ENCODE results near the gene ASB18. TPM values are rescaled to one million over a fixed set of nuclear protein-coding genes. Genes with fewer than 3 reads are reported as not detected.

The ASB18 gene
- total RNA-seq, 1 experiment from 2014 or later = not detected

DNA sequence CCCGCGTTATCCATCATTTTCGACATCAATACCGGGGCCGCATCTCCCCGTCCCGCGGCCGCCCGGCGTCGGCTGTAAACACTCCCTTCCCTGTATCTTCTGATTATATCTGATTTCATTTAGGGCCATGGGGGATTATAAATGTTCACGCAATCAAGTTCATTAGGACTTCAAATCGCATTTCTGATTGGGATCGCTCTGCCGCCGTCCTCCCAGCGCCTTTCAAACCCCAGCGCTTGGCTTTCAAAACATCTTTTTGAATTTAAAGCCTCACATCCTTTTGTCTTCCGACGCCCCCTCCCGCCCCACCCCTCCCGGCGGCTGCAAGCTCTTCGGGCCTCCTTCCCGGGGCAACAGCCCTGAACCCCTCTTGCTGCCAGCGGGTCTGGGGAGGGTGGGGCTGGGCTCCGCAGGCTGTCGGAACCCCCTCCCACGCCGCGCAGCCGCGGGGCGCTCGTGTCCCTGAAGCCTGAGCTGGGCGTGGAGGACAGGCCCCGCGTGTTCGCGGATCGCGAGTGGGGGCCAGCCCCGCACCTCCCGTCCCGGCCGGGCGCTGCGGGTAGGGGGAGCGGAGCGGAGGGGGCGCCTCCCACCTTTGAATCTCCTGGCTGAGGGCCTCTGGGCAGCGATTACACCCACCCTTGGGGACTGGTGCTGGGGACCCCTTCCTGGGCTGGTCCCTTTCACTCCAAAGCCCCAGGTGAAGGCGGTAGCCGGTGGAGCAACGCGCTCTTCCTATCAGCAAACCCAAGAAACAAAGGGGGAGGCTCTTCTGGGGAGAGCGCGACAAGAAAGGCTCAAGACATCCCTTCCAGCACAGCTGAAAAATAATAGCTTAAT is 84.8 kb downstream of the ASB18 start:
- peaks cover 52% of the 10 kb centered on the region for H3K27me3 Mint-ChIP-seq (ENCODE audit: low read depth)
- peak overlapping the region; percentile 76 for H3K4me3 Mint-ChIP-seq
- ATAC-seq (no peak; the same call in 1 of the 2 replicates), DNase-seq (ENCODE audit: low spot score) (peak; percentile 30)
- ChIA-PET CTCF (interaction anchor here (0.6 to 3.9 kb wide), 20 partner anchors 11 to 433 kb away, joined by 3 to 41 read pairs (median 10); partner anchors contain the start of gene GBX2), POLR2A (no interaction called here)
- no peak overlapping the region for H3K27ac Mint-ChIP-seq
- H3K36me3 Mint-ChIP-seq = peaks cover 3% of the 10 kb centered on the region; the same call in 1 of the 2 replicates
- H3K4me1 Mint-ChIP-seq = peaks cover 38% of the 10 kb centered on the region
- peaks cover 12% of the 10 kb centered on the region for H3K9me3 Mint-ChIP-seq
- TF ChIP-seq FOXP1 (CRISPR knock-in tag; IDR thresholded peaks at IDR 0.05; ENCODE audit: borderline replicate concordance) (peak; percentile 70; the same call in 1 of the 2 replicates), SP1 (CRISPR knock-in tag; conservative IDR thresholded peaks at IDR 0.05) (peak; percentile 54; the same call in 1 of the 2 replicates), ZNF423 (CRISPR knock-in tag; IDR thresholded peaks at IDR 0.05) (peak; percentile 21; the same call in 1 of the 2 replicates), CREM (CRISPR knock-in tag; IDR thresholded peaks at IDR 0.05) (no peak), RORB (CRISPR knock-in tag; IDR thresholded peaks at IDR 0.05) (no peak), RELA (CRISPR knock-in tag; IDR thresholded peaks at IDR 0.05; ENCODE audit: borderline replicate concordance) (peak; percentile 23; the same call in 1 of the 2 replicates), ZNF219 (CRISPR knock-in tag; IDR thresholded peaks at IDR 0.05; ENCODE audit: borderline replicate concordance) (peak; percentile 95; the same call in 1 of the 2 replicates)

DNA sequence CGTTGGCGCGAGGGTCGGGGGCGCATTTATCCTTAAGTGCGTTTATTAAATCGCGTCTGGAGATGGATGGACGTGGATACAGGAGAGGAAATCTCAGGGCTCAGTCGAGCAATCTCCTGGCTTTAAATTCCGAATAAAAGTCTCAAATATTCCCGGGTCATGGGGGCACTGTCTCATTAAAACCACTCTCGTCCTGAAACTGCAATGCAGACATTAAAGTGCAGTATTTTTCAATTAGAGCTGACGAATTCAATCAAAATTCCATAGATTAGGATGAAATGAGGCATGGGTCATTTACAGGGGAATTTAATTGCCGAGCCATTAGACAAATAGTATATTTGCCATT is 85.3 kb downstream of the ASB18 start:
- no peak overlapping the region for H3K27ac Mint-ChIP-seq
- DNase-seq (ENCODE audit: low spot score) (no peak), ATAC-seq (no peak)
- peaks cover 58% of the 10 kb centered on the region for H3K27me3 Mint-ChIP-seq (ENCODE audit: low read depth)
- ChIA-PET CTCF (interaction anchor here (0.5 to 3.9 kb wide), 39 partner anchors 10 to 570 kb away, joined by 3 to 41 read pairs (median 5); partner anchors contain the start of gene GBX2), POLR2A (interaction anchor here (0.6 kb wide), 1 partner anchor 55 kb away, joined by 3 read pairs; no protein-coding TSS in a partner anchor)
- peaks cover 44% of the 10 kb centered on the region for H3K4me1 Mint-ChIP-seq
- peaks cover 1% of the 10 kb centered on the region; the same call in 1 of the 2 replicates for H3K36me3 Mint-ChIP-seq
- H3K9me3 Mint-ChIP-seq = peaks cover 6% of the 10 kb centered on the region
- TF ChIP-seq, protein P1, sequence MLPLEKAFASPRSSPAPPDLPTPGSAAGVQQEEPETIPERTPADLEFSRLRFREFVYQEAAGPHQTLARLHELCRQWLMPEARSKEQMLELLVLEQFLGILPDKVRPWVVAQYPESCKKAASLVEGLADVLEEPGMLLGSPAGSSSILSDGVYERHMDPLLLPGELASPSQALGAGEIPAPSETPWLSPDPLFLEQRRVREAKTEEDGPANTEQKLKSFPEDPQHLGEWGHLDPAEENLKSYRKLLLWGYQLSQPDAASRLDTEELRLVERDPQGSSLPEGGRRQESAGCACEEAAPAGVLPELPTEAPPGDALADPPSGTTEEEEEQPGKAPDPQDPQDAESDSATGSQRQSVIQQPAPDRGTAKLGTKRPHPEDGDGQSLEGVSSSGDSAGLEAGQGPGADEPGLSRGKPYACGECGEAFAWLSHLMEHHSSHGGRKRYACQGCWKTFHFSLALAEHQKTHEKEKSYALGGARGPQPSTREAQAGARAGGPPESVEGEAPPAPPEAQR (CRISPR knock-in tag; IDR thresholded peaks at IDR 0.05) = no peak
- TF ChIP-seq ZNF317 (CRISPR knock-in tag; IDR thresholded peaks at IDR 0.05; ENCODE audit: borderline replicate concordance, low read depth) = no peak
- TF ChIP-seq TEAD4 (CRISPR knock-in tag; IDR thresholded peaks at IDR 0.05) = no peak
- TF ChIP-seq JUN (CRISPR knock-in tag; IDR thresholded peaks at IDR 0.05) = no peak
- TF ChIP-seq, protein P2, sequence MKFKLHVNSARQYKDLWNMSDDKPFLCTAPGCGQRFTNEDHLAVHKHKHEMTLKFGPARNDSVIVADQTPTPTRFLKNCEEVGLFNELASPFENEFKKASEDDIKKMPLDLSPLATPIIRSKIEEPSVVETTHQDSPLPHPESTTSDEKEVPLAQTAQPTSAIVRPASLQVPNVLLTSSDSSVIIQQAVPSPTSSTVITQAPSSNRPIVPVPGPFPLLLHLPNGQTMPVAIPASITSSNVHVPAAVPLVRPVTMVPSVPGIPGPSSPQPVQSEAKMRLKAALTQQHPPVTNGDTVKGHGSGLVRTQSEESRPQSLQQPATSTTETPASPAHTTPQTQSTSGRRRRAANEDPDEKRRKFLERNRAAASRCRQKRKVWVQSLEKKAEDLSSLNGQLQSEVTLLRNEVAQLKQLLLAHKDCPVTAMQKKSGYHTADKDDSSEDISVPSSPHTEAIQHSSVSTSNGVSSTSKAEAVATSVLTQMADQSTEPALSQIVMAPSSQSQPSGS (CRISPR knock-in tag; IDR thresholded peaks at IDR 0.05; ENCODE audit: borderline replicate concordance, low read depth) = no peak
- no peak for TF ChIP-seq GTF2I (CRISPR knock-in tag; conservative IDR thresholded peaks at IDR 0.05)
- TF ChIP-seq, protein P3, sequence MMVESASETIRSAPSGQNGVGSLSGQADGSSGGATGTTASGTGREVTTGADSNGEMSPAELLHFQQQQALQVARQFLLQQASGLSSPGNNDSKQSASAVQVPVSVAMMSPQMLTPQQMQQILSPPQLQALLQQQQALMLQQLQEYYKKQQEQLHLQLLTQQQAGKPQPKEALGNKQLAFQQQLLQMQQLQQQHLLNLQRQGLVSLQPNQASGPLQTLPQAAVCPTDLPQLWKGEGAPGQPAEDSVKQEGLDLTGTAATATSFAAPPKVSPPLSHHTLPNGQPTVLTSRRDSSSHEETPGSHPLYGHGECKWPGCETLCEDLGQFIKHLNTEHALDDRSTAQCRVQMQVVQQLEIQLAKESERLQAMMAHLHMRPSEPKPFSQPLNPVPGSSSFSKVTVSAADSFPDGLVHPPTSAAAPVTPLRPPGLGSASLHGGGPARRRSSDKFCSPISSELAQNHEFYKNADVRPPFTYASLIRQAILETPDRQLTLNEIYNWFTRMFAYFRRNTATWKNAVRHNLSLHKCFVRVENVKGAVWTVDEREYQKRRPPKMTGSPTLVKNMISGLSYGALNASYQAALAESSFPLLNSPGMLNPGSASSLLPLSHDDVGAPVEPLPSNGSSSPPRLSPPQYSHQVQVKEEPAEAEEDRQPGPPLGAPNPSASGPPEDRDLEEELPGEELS (CRISPR knock-in tag; IDR thresholded peaks at IDR 0.05) = no peak
- TF ChIP-seq EMX1 (CRISPR knock-in tag; IDR thresholded peaks at IDR 0.05) = no peak
- TF ChIP-seq, protein P4, sequence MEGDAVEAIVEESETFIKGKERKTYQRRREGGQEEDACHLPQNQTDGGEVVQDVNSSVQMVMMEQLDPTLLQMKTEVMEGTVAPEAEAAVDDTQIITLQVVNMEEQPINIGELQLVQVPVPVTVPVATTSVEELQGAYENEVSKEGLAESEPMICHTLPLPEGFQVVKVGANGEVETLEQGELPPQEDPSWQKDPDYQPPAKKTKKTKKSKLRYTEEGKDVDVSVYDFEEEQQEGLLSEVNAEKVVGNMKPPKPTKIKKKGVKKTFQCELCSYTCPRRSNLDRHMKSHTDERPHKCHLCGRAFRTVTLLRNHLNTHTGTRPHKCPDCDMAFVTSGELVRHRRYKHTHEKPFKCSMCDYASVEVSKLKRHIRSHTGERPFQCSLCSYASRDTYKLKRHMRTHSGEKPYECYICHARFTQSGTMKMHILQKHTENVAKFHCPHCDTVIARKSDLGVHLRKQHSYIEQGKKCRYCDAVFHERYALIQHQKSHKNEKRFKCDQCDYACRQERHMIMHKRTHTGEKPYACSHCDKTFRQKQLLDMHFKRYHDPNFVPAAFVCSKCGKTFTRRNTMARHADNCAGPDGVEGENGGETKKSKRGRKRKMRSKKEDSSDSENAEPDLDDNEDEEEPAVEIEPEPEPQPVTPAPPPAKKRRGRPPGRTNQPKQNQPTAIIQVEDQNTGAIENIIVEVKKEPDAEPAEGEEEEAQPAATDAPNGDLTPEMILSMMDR (IDR thresholded peaks at IDR 0.05) = no peak
- no peak for TF ChIP-seq NFE2L1 (CRISPR knock-in tag; IDR thresholded peaks at IDR 0.05)
- TF ChIP-seq ZNF423 (CRISPR knock-in tag; IDR thresholded peaks at IDR 0.05) = no peak
- TF ChIP-seq, protein P5, sequence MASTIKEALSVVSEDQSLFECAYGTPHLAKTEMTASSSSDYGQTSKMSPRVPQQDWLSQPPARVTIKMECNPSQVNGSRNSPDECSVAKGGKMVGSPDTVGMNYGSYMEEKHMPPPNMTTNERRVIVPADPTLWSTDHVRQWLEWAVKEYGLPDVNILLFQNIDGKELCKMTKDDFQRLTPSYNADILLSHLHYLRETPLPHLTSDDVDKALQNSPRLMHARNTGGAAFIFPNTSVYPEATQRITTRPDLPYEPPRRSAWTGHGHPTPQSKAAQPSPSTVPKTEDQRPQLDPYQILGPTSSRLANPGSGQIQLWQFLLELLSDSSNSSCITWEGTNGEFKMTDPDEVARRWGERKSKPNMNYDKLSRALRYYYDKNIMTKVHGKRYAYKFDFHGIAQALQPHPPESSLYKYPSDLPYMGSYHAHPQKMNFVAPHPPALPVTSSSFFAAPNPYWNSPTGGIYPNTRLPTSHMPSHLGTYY (CRISPR knock-in tag; IDR thresholded peaks at IDR 0.05) = no peak
- no peak for TF ChIP-seq NR3C1 (CRISPR knock-in tag; conservative IDR thresholded peaks at IDR 0.05; ENCODE audit: low read depth)
- TF ChIP-seq, protein P6, sequence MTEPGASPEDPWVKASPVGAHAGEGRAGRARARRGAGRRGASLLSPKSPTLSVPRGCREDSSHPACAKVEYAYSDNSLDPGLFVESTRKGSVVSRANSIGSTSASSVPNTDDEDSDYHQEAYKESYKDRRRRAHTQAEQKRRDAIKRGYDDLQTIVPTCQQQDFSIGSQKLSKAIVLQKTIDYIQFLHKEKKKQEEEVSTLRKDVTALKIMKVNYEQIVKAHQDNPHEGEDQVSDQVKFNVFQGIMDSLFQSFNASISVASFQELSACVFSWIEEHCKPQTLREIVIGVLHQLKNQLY (CRISPR knock-in tag; IDR thresholded peaks at IDR 0.05) = no peak
- H3K4me3 Mint-ChIP-seq = peak overlapping the region; percentile 76

Measured in WTC11 (cell line).